Cardiac muscle cell (in vitro differentiated cells and primary cell): ENCODE data around the gene IFITM10. TPM values are rescaled to one million over a fixed set of nuclear protein-coding genes. Genes with fewer than 3 reads are reported as not detected.

Source experiments
- DNase-seq, 2 donors: peaks; one replicate each; pipeline versions ENCODE4 v3.0.0 to v3.0.0-alpha.2; 2010 to 2017; ENCODE audit warnings: low read depth in 1 of 2, low spot score in 1 of 2
- H3K27ac ChIP-seq: fragments of 200-600 bp; sonication (generic); 2 replicates; pipeline ENCODE4 v1.5.1; 2016
- H3K27me3 ChIP-seq: fragments of 200-600 bp; sonication (generic); 2 replicates; pipeline ENCODE4 v1.6.0; 2016; ENCODE audit warnings: control low read depth
- H3K36me3 ChIP-seq: fragments of 200-600 bp; sonication (generic); 2 replicates; pipeline ENCODE4 v1.5.1; 2016; ENCODE audit warnings: control low read depth
- H3K4me1 ChIP-seq: fragments of 200-600 bp; sonication (generic); 2 replicates; pipeline ENCODE4 v1.8.1; 2017; ENCODE audit warnings: low read depth, mild to moderate bottlenecking, mixed run types
- H3K4me3 ChIP-seq: fragments of 200-600 bp; sonication (generic); 2 replicates; pipeline ENCODE4 v1.5.1; 2016; ENCODE audit warnings: mild to moderate bottlenecking
- H3K9me3 ChIP-seq: fragments of 200-600 bp; sonication (generic); 2 replicates; pipeline ENCODE4 v1.5.1; 2017; ENCODE audit warnings: low read depth, mild to moderate bottlenecking, control low read depth
- polyA plus RNA-seq: library from polyadenylated mRNA; unstranded; fragments of >200 nt; fragmentation: Nextera tagmentation; extraction: Ambion mirVana; gene quantifications from 2 replicates; pipeline ENCODE4 v1.2.1, GENCODE V29; 2016
- total RNA-seq: library from RNA; depleted of rRNA; stranded (reverse); fragments of >200 nt; gene quantifications from 2 replicates; pipeline ENCODE4 v1.2.3, GENCODE V29; 2016
- TF ChIP-seq, protein P1 (sequence below): IDR thresholded peaks from 2 replicates; pipeline ENCODE4 v1.5.1; 2012; ENCODE audit warnings: low read depth, mild to moderate bottlenecking, low read length

Gene IFITM10
- total and polyA plus RNA-seq, 2 experiments from 2014 or later: 1.9 TPM; not detected in 1

- H3K4me3 ChIP-seq: no peak overlapping the region
- H3K27ac ChIP-seq: no peak overlapping the region
- no peaks in the 10 kb centered on the region for H3K36me3 ChIP-seq
- peaks cover 10% of the 10 kb centered on the region for H3K27me3 ChIP-seq
- no peaks in the 10 kb centered on the region for H3K9me3 ChIP-seq
- no peaks in the 10 kb centered on the region for H3K4me1 ChIP-seq
- no peak for DNase-seq
- TF ChIP-seq, protein P1, sequence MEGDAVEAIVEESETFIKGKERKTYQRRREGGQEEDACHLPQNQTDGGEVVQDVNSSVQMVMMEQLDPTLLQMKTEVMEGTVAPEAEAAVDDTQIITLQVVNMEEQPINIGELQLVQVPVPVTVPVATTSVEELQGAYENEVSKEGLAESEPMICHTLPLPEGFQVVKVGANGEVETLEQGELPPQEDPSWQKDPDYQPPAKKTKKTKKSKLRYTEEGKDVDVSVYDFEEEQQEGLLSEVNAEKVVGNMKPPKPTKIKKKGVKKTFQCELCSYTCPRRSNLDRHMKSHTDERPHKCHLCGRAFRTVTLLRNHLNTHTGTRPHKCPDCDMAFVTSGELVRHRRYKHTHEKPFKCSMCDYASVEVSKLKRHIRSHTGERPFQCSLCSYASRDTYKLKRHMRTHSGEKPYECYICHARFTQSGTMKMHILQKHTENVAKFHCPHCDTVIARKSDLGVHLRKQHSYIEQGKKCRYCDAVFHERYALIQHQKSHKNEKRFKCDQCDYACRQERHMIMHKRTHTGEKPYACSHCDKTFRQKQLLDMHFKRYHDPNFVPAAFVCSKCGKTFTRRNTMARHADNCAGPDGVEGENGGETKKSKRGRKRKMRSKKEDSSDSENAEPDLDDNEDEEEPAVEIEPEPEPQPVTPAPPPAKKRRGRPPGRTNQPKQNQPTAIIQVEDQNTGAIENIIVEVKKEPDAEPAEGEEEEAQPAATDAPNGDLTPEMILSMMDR: no peak
Measured at GRCh38 chr11:1705126-1706052, 45.0 kb downstream of the IFITM10 start.

DNA sequence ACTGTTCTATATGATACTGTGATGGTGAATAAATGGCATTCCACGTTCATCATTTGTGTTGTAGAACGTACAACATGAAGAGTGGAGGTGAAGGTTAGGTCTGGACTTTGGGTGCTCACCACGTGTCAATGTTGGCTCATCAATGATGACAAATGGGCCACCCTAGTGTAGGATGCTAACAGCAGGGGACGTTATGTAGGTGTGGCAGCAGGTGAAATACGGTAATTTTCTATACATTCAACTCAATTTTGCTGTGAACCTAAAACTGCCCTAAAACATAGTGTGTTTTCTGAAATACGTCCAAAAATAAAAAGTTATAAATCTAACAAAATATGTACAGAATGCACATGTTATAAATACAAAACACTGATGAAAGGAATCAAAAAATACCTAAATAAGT lies 47.2 kb downstream of the IFITM10 start:
- no peak overlapping the region for H3K27ac ChIP-seq
- H3K4me1 ChIP-seq: no peaks in the 10 kb centered on the region
- TF ChIP-seq, protein P1: no peak
- DNase-seq: no peak
- no peaks in the 10 kb centered on the region for H3K9me3 ChIP-seq
- H3K27me3 ChIP-seq: peaks cover 5% of the 10 kb centered on the region
- H3K4me3 ChIP-seq: no peak overlapping the region
- H3K36me3 ChIP-seq: no peaks in the 10 kb centered on the region

GRCh38 chr11:1702506-1702905 lies 47.9 kb downstream of the IFITM10 start:
- TF ChIP-seq, protein P1: no peak
- Histone ChIP-seq H3K27me3 (no peaks in the 10 kb centered on the region), H3K36me3 (no peaks in the 10 kb centered on the region), H3K9me3 (no peaks in the 10 kb centered on the region), H3K4me3 (no peak overlapping the region), H3K4me1 (no peaks in the 10 kb centered on the region), H3K27ac (no peak overlapping the region)
- DNase-seq: no peak

- H3K4me3 ChIP-seq: no peak overlapping the region
- H3K27me3 ChIP-seq: no peaks in the 10 kb centered on the region
- no peaks in the 10 kb centered on the region for H3K36me3 ChIP-seq
- H3K27ac ChIP-seq: no peak overlapping the region
- H3K9me3 ChIP-seq: no peaks in the 10 kb centered on the region
- TF ChIP-seq, protein P1: no peak
- DNase-seq: no peak
- no peaks in the 10 kb centered on the region for H3K4me1 ChIP-seq
Measured at GRCh38 chr11:1701091-1701807, 49.1 kb downstream of the IFITM10 start.

GRCh38 chr11:1699771-1700170 lies 50.6 kb downstream of the IFITM10 start:
- Histone ChIP-seq H3K4me3 (no peak overlapping the region), H3K4me1 (no peaks in the 10 kb centered on the region), H3K36me3 (no peaks in the 10 kb centered on the region), H3K27me3 (no peaks in the 10 kb centered on the region), H3K9me3 (no peaks in the 10 kb centered on the region), H3K27ac (no peak overlapping the region)
- TF ChIP-seq, protein P1: no peak
- no peak for DNase-seq
